WTC11 (cell line): ENCODE data around the gene OAF. TPM values are rescaled to one million over a fixed set of nuclear protein-coding genes. Genes with fewer than 3 reads are reported as not detected.
A peak's percentile ranks its signal among the peaks of the same experiment; 100 is the strongest.
"Not testable (repeated sequence)": the region's sequence is repeated elsewhere in the genome, so short reads cannot be mapped to it uniquely, and the experiment has no call there.

Source experiments
- ATAC-seq: fragments of 200-7000 bp; cut with Tn5 transposase; 2 replicates; pipeline ENCODE4 v1.10.0; 2021; ENCODE audit warnings: mild to moderate bottlenecking, moderate library complexity
- CTCF ChIA-PET: fragments of 300-600 bp; sonication (Branson Sonifier 250); formaldehyde crosslinking; loops from one replicate; lab custom pipeline; 2021; ENCODE audit warnings: antibody characterized with exemption; lab: Charles Lee
- POLR2A ChIA-PET: fragments of 350-600 bp; sonication (Branson Sonifier 250); formaldehyde crosslinking; loops from one replicate; lab custom pipeline; 2021; ENCODE audit warnings: antibody characterized with exemption; lab: Charles Lee
- DNase-seq: peaks from one replicate; pipeline ENCODE4 v3.0.0; 2021; ENCODE audit warnings: low spot score
- H3K27ac Mint-ChIP-seq: 2 replicates; pipeline ENCODE4 v1.8.0; 2021; ENCODE audit warnings: mixed read lengths
- H3K27me3 Mint-ChIP-seq: 2 replicates; pipeline ENCODE4 v1.8.0; 2021; ENCODE audit warnings: low read depth, mild to moderate bottlenecking, moderate library complexity, mixed read lengths
- H3K36me3 Mint-ChIP-seq: 2 replicates; pipeline ENCODE4 v1.8.0; 2021; ENCODE audit warnings: mixed read lengths
- H3K4me1 Mint-ChIP-seq: 2 replicates; pipeline ENCODE4 v1.8.0; 2022; ENCODE audit warnings: mixed read lengths
- H3K4me3 Mint-ChIP-seq: 2 replicates; pipeline ENCODE4 v1.8.0; 2021; ENCODE audit warnings: mild to moderate bottlenecking, moderate library complexity, mixed read lengths
- H3K9me3 Mint-ChIP-seq: 2 replicates; pipeline ENCODE4 v1.8.0; 2021; ENCODE audit warnings: mixed read lengths
- CTCF ChIP-seq: fragments of 200-600 bp; IDR thresholded peaks from 2 replicates; pipeline ENCODE4 v1.8.0; 2022; ENCODE audit warnings: antibody characterized with exemption
- HMGXB4 ChIP-seq: sonication (generic); formaldehyde crosslinking; IDR thresholded peaks from 2 replicates; pipeline ENCODE4 v1.8.1; 2023; ENCODE audit warnings: mild to moderate bottlenecking, moderate library complexity, missing genetic modification reagents
- IRF1 ChIP-seq: sonication (generic); formaldehyde crosslinking; IDR thresholded peaks from 2 replicates; pipeline ENCODE4 v1.8.0; 2023; ENCODE audit warnings: missing genetic modification reagents
- NFYB ChIP-seq: sonication (generic); formaldehyde crosslinking; conservative IDR thresholded peaks from 2 replicates; pipeline ENCODE4 v1.8.0; 2022; ENCODE audit warnings: low read depth, missing genetic modification reagents
- NR3C1 ChIP-seq: sonication (generic); formaldehyde crosslinking; conservative IDR thresholded peaks from 2 replicates; pipeline ENCODE4 v1.8.1; 2023; ENCODE audit warnings: low read depth, mild to moderate bottlenecking, missing genetic modification reagents
- PREB ChIP-seq: sonication (generic); formaldehyde crosslinking; IDR thresholded peaks from 2 replicates; pipeline ENCODE4 v1.8.1; 2022; ENCODE audit warnings: mild to moderate bottlenecking, missing genetic modification reagents, moderate library complexity, borderline replicate concordance
- TP53 ChIP-seq: sonication (generic); formaldehyde crosslinking; IDR thresholded peaks from 2 replicates; pipeline ENCODE4 v1.8.1; 2023; ENCODE audit warnings: mild to moderate bottlenecking, missing genetic modification reagents
- USF2 ChIP-seq: sonication (generic); formaldehyde crosslinking; IDR thresholded peaks from 2 replicates; pipeline ENCODE4 v1.8.1; 2023; ENCODE audit warnings: mild to moderate bottlenecking, missing genetic modification reagents, moderate library complexity
- ZBTB43 ChIP-seq: sonication (generic); formaldehyde crosslinking; IDR thresholded peaks from 2 replicates; pipeline ENCODE4 v1.8.1; 2023; ENCODE audit warnings: mild to moderate bottlenecking, missing genetic modification reagents
- ZMAT4 ChIP-seq: fragments of 250-450 bp; sonication (Bioruptor Pico); IDR thresholded peaks from 2 replicates; pipeline ENCODE4 v1.9.0; 2021; ENCODE audit warnings: mild to moderate bottlenecking
- ZNF281 ChIP-seq: sonication (generic); formaldehyde crosslinking; IDR thresholded peaks from 2 replicates; pipeline ENCODE4 v1.8.0; 2023; ENCODE audit warnings: mild to moderate bottlenecking, missing genetic modification reagents
- ZNF416 ChIP-seq: fragments of 250-450 bp; sonication (Bioruptor Pico); IDR thresholded peaks from 2 replicates; pipeline ENCODE4 v1.9.0; 2021; ENCODE audit warnings: mild to moderate bottlenecking, inconsistent platforms
- ZNF423 ChIP-seq: fragments of 250-450 bp; sonication (Bioruptor Pico); IDR thresholded peaks from 2 replicates; pipeline ENCODE4 v2.1.2; 2022; ENCODE audit warnings: mild to moderate bottlenecking, moderate library complexity
- total RNA-seq: library from RNA; stranded (reverse); gene quantifications from 3 replicates; pipeline ENCODE4 v1.2.3, GENCODE V29; 2021

The OAF gene
- total RNA-seq, 1 experiment from 2014 or later = 5.6 TPM

- no peak overlapping the region for H3K4me3 Mint-ChIP-seq
- no peak overlapping the region for H3K27ac Mint-ChIP-seq
- DNase-seq = no peak
- no peaks in the 10 kb centered on the region for H3K36me3 Mint-ChIP-seq
- H3K27me3 Mint-ChIP-seq = peaks cover 60% of the 10 kb centered on the region
- no peak for ATAC-seq
- H3K9me3 Mint-ChIP-seq = no peaks in the 10 kb centered on the region
- TF ChIP-seq ZNF416 = no peak
- TF ChIP-seq ZNF281 (CRISPR knock-in tag) = no peak
- no peak for TF ChIP-seq IRF1
- TF ChIP-seq PREB (CRISPR knock-in tag) = no peak
- TF ChIP-seq, all 79 proteins: peak for 0
- H3K4me1 Mint-ChIP-seq = peaks cover 53% of the 10 kb centered on the region
- ChIA-PET CTCF (interaction anchor here (0.7 to 24.2 kb wide), 7 partner anchors 10 to 137 kb away, joined by 3 to 623 read pairs (median 4); partner anchors contain the start of gene POU2F3), POLR2A (interaction anchor here (0.6 to 0.8 kb wide), 3 partner anchors 12 to 55 kb away, joined by 3 read pairs; no protein-coding TSS in a partner anchor)
Observed at GRCh38 chr11:120249279-120250262, 38.7 kb downstream of the OAF start.

GRCh38 chr11:120253377-120253776 lies 42.5 kb downstream of the OAF start:
- H3K4me3 Mint-ChIP-seq, ATAC-seq, H3K9me3 Mint-ChIP-seq, H3K27ac Mint-ChIP-seq, DNase-seq, H3K36me3 Mint-ChIP-seq, POLR2A ChIA-PET: not testable (repeated sequence)
- Mint-ChIP-seq H3K4me1 (peaks cover 58% of the 10 kb centered on the region), H3K27me3 (peaks cover 68% of the 10 kb centered on the region)
- CTCF ChIA-PET = interaction anchor here (1.4 to 24.2 kb wide), 2 partner anchors 14 to 48 kb away, joined by 3 to 623 read pairs; no protein-coding TSS in a partner anchor

- Mint-ChIP-seq H3K9me3 (no peaks in the 10 kb centered on the region), H3K4me1 (peaks cover 46% of the 10 kb centered on the region), H3K27ac (no peak overlapping the region), H3K4me3 (peak overlapping the region; percentile 61), H3K27me3 (peaks cover 74% of the 10 kb centered on the region), H3K36me3 (no peaks in the 10 kb centered on the region)
- TF ChIP-seq USF2 (CRISPR knock-in tag) (no peak), TP53 (CRISPR knock-in tag) (peak; percentile 55; the same call in 1 of the 2 replicates), ZNF423 (CRISPR knock-in tag) (peak; percentile 96)
- POLR2A ChIA-PET = interaction anchor here (0.6 kb wide), 1 partner anchor 9 kb away, joined by 5 read pairs; no protein-coding TSS in a partner anchor
- peak; percentile 68 for DNase-seq
- ATAC-seq = peak; percentile 81
- CTCF ChIA-PET = interaction anchor here (0.9 to 24.2 kb wide), 5 partner anchors 12 to 86 kb away, joined by 3 to 623 read pairs (median 3); no protein-coding TSS in a partner anchor
Observed at GRCh38 chr11:120254788-120255518, 44.1 kb downstream of the OAF start.

GRCh38 chr11:120255519-120255866 lies 44.7 kb downstream of the OAF start:
- Mint-ChIP-seq H3K9me3 (no peaks in the 10 kb centered on the region), H3K27ac (no peak overlapping the region), H3K27me3 (peaks cover 68% of the 10 kb centered on the region), H3K4me3 (peak overlapping the region; percentile 61), H3K4me1 (peaks cover 45% of the 10 kb centered on the region), H3K36me3 (no peaks in the 10 kb centered on the region)
- POLR2A ChIA-PET = no interaction called here
- no peak for DNase-seq
- no peak for ATAC-seq
- CTCF ChIA-PET = interaction anchor here (0.9 to 24.2 kb wide), 4 partner anchors 13 to 87 kb away, joined by 3 to 623 read pairs (median 4); no protein-coding TSS in a partner anchor
- TF ChIP-seq HMGXB4 (no peak), NFYB (CRISPR knock-in tag) (no peak), CTCF (no peak), NR3C1 (CRISPR knock-in tag) (no peak), ZMAT4 (no peak), ZBTB43 (CRISPR knock-in tag) (no peak)
